ENCODE results near the gene XRCC2. TPM values are rescaled to one million over a fixed set of nuclear protein-coding genes. Genes with fewer than 3 reads are reported as not detected.

XRCC2 gene
- total RNA-seq, 4 donors from 2014 or later, result 0.15 to 1.6 (median 0.57) TPM

GRCh38 chr7:152669758-152670157 lies 6.2 kb downstream of the XRCC2 start:
- Histone ChIP-seq H3K4me3 (replicated peaks in 1 of 3) (no peak overlapping the region), H3K36me3 (no peaks in the 10 kb centered on the region), H3K27ac (no peak overlapping the region), H3K4me1 (no peaks in the 10 kb centered on the region), H3K27me3 (no peaks in the 10 kb centered on the region), H3K9me3 (no peaks in the 10 kb centered on the region)
- intact Hi-C loops (cut with DNase I), result loop anchor here (10.0 kb wide), 1 partner anchor 335 kb away; no protein-coding TSS in a partner anchor
- TF ChIP-seq CTCF (IDR thresholded peaks at IDR 0.05), result no peak
- no peak for DNase-seq
- 98 to 99% methylated on average over 4 of the region's 4 CpGs for WGBS, 2 donors

DNA sequence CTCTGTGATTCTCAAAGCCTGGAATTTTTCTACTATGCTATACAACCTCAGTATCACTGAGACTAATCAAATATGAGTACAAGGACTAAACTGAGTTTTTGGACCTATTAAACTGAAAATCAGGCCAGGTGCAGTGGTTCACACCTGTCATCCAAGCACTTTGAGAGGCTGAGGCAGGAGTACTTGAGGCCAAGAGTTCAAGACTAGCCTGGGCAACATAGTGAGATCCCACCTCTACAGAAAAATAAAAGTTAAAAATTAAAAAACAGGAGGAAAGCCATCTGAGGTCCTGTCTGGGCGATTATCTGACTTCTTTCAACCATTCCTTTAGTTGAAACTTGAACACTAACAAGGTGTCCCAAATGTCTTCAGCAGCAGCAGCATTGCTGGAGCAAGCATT lies 7.0 kb downstream of the XRCC2 start:
- H3K4me1 ChIP-seq, result no peaks in the 10 kb centered on the region
- H3K27me3 ChIP-seq, result no peaks in the 10 kb centered on the region
- DNase-seq, result no peak
- no peak overlapping the region for H3K27ac ChIP-seq
- H3K36me3 ChIP-seq, result no peaks in the 10 kb centered on the region
- no peak overlapping the region for H3K4me3 ChIP-seq (replicated peaks in 1 of 3)
- H3K9me3 ChIP-seq, result no peaks in the 10 kb centered on the region
- intact Hi-C loops (cut with DNase I), result no loop called here
- no peak for TF ChIP-seq POLR2A (IDR thresholded peaks at IDR 0.05)
- TF ChIP-seq CTCF (IDR thresholded peaks at IDR 0.05), result no peak
- WGBS, 2 donors, result 85 to 100% methylated on average over 1 of the region's 1 CpG

- H3K4me3 ChIP-seq (replicated peaks in 1 of 3), result no peak overlapping the region
- intact Hi-C loops (cut with DNase I), result no loop called here
- 88 to 96% methylated on average over 5 of the region's 5 CpGs for WGBS, 2 donors
- no peak overlapping the region for H3K27ac ChIP-seq
- H3K4me1 ChIP-seq, result no peaks in the 10 kb centered on the region
- no peaks in the 10 kb centered on the region for H3K9me3 ChIP-seq
- TF ChIP-seq CTCF (IDR thresholded peaks at IDR 0.05), result no peak
- TF ChIP-seq POLR2A (IDR thresholded peaks at IDR 0.05), result no peak
- H3K27me3 ChIP-seq, result no peaks in the 10 kb centered on the region
- no peak for DNase-seq
- no peaks in the 10 kb centered on the region for H3K36me3 ChIP-seq
Measured at GRCh38 chr7:152667958-152668357, 8.0 kb downstream of the XRCC2 start.

DNA sequence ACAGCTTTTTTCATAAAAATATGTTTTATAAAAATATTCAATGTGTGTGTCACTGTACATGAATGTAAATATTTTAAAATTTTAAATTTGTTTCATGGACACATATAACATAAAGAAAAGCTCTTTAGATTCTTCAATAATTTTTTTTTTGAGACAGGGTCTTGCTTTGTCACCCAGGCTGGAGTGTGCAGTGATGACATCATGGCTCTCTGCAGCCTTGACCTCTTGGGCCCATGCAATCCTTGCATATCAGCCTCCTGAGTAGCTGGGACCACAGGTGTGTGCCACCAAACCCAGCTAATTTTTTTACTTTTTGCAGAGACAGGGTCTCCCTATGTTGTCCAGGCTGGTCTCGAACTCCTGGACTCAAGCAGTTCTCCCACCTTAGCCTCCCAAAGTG lies 9.9 kb downstream of the XRCC2 start:
- H3K4me1 ChIP-seq, result no peaks in the 10 kb centered on the region
- DNase-seq, result no peak
- no peak overlapping the region for H3K4me3 ChIP-seq (replicated peaks in 1 of 3)
- TF ChIP-seq POLR2A (IDR thresholded peaks at IDR 0.05), result no peak
- no peak for TF ChIP-seq CTCF (IDR thresholded peaks at IDR 0.05)
- no peaks in the 10 kb centered on the region for H3K36me3 ChIP-seq
- H3K27ac ChIP-seq, result no peak overlapping the region
- H3K27me3 ChIP-seq, result no peaks in the 10 kb centered on the region
- H3K9me3 ChIP-seq, result no peaks in the 10 kb centered on the region
- intact Hi-C loops (cut with DNase I), result no loop called here
- 94 to 100% methylated on average over 1 of the region's 1 CpG for WGBS, 2 donors

- WGBS, 2 donors, result 58 to 81% methylated on average over 4 of the region's 4 CpGs
- Histone ChIP-seq H3K9me3 (no peaks in the 10 kb centered on the region), H3K4me1 (no peaks in the 10 kb centered on the region), H3K36me3 (no peaks in the 10 kb centered on the region), H3K27ac (no peak overlapping the region), H3K4me3 (replicated peaks in 1 of 3) (no peak overlapping the region), H3K27me3 (no peaks in the 10 kb centered on the region)
- no peak for DNase-seq
- intact Hi-C loops (cut with DNase I), result no loop called here
- TF ChIP-seq POLR2A (IDR thresholded peaks at IDR 0.05) (no peak), CTCF (IDR thresholded peaks at IDR 0.05) (no peak)
Measured at GRCh38 chr7:152664636-152665035, 11.3 kb downstream of the XRCC2 start.

Data from thyroid gland (tissue), 4 donors.